T-helper 1 cell treated with Interleukin-12 subunit alpha and Interleukin-12 subunit beta and Interleukin-4 antibody, amounts not matched to agents 30 μg/mL and 1 μg/mL, for 36 hours (primary cell): Measurements from ENCODE around the gene CALM1.
"Not testable (repeated sequence)": the region's sequence is repeated elsewhere in the genome, so short reads cannot be mapped to it uniquely, and the experiment has no call there.

Source experiments
- H3K27ac Mint-ChIP-seq: one replicate; pipeline ENCODE4 v1.8.0; 2021; ENCODE audit warnings: mild to moderate bottlenecking, mixed read lengths
- H3K27me3 Mint-ChIP-seq: one replicate; pipeline ENCODE4 v1.8.0; 2021; ENCODE audit warnings: low read depth, mixed read lengths
- H3K36me3 Mint-ChIP-seq: one replicate; pipeline ENCODE4 v1.8.0; 2021; ENCODE audit warnings: low read depth, mixed read lengths
- H3K4me1 Mint-ChIP-seq: one replicate; pipeline ENCODE4 v1.8.0; 2021; ENCODE audit warnings: low read depth, mixed read lengths
- H3K4me3 Mint-ChIP-seq: one replicate; pipeline ENCODE4 v1.8.0; 2021; ENCODE audit warnings: mild to moderate bottlenecking, moderate library complexity, mixed read lengths
- H3K9me3 Mint-ChIP-seq: one replicate; pipeline ENCODE4 v1.8.0; 2021; ENCODE audit warnings: mixed read lengths

The CALM1 gene

DNA sequence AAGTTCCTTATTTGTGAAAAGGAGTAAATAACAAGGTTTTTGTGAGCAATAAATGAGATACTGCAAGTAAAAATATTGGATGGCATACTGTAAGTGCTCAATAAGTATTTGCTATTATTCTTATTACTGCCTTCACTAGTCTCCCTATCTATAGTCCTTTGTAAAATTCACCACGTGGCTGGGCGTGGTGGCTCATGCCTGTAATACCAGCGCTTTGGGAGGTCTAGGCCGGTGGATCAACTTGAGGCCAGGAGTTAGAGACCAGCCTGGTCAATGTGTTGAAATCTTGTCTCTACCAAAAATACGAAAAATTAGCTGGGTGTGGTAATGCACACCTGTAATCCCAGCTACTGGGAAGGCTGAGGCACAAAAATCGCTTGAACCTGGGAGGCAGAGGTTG lies 18.6 kb upstream of the CALM1 start:
- Mint-ChIP-seq H3K4me3 (no peak overlapping the region), H3K36me3 (no peaks in the 10 kb centered on the region), H3K4me1 (no peaks in the 10 kb centered on the region), H3K27me3 (no peaks in the 10 kb centered on the region), H3K9me3 (no peaks in the 10 kb centered on the region), H3K27ac (no peak overlapping the region)

DNA sequence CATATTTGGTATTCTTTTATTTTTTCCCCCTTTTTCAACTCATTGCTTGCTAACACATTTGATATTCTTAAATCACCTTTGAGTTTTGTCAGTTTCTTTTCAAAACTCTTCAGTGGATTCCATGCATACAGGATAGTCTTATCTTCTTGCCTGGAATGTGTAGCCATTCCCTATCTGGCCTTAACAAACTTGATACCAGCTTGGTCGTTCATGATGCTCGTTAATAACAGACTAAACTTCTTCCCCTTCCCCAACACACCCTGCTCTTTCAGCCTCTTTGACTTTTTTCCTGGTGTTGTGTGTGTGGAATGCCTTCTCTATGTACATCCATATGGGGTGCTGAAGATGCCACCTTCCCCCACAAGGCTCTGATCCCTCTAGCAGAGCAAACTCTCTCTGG lies 17.7 kb upstream of the CALM1 start:
- no peak overlapping the region for H3K4me3 Mint-ChIP-seq
- H3K36me3 Mint-ChIP-seq = no peaks in the 10 kb centered on the region
- no peaks in the 10 kb centered on the region for H3K9me3 Mint-ChIP-seq
- no peaks in the 10 kb centered on the region for H3K27me3 Mint-ChIP-seq
- H3K27ac Mint-ChIP-seq = no peak overlapping the region
- H3K4me1 Mint-ChIP-seq = peaks cover 2% of the 10 kb centered on the region

DNA sequence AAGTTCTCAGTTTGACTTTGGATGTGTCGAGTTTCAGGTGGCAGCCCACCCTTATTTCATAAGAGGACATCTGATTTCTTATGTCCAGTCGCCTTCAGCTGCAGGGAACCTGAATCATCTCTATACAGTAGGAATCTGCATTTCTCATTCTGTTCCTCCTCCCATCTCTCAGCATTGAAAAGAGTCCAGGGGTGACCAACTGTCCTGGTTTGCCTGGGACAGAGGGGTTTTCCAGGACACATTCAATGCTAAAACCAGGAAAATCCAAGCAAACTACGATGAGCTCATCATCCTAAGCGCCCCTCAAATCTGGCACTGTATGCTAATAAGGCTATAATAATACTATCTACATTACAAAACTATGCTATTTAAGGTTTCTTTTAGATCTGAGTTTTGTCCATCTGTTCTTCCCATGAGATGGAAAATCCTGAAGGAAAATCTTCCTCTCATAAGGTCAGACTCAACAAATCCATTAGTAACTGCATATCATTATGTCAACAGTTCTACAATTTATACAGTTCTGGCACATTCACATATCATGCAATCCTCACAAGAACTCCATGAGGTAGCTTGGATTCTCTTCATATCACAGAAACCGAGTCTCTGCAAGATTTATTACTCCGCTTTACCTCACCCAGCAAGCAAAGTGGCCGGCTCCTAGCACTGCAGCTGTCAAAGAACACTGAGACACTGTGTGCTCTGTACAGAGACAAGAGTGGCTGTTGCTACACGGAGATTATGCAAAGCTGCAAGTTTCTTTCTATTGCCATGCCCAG lies 15.6 kb upstream of the CALM1 start:
- Mint-ChIP-seq H3K27me3 (no peaks in the 10 kb centered on the region), H3K9me3 (no peaks in the 10 kb centered on the region), H3K27ac (no peak overlapping the region), H3K4me1 (peaks cover 11% of the 10 kb centered on the region), H3K4me3 (no peak overlapping the region), H3K36me3 (no peaks in the 10 kb centered on the region)

DNA sequence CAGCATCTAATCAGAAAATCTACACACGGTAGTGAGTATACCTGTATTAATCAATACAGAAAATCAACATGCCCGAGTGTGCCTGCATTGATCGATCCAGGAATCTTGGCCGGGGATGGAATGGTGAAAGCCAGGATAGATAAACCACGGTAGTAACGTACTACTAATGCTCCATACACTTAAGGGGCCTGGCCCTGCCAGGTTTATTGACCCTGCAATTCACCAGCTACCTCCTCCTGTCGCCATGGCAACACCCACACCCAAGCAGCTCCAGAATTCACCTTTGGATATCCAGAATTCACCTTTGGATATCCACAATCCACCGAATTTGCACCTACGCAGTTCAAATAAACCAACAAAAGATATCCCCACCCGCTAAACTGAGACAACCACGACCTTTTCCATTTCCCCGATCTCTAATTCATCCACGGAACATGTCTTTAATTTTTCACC lies 14.8 kb upstream of the CALM1 start:
- no peaks in the 10 kb centered on the region for H3K36me3 Mint-ChIP-seq
- no peak overlapping the region for H3K4me3 Mint-ChIP-seq
- no peak overlapping the region for H3K27ac Mint-ChIP-seq
- H3K9me3 Mint-ChIP-seq = no peaks in the 10 kb centered on the region
- peaks cover 11% of the 10 kb centered on the region for H3K4me1 Mint-ChIP-seq
- no peaks in the 10 kb centered on the region for H3K27me3 Mint-ChIP-seq

DNA sequence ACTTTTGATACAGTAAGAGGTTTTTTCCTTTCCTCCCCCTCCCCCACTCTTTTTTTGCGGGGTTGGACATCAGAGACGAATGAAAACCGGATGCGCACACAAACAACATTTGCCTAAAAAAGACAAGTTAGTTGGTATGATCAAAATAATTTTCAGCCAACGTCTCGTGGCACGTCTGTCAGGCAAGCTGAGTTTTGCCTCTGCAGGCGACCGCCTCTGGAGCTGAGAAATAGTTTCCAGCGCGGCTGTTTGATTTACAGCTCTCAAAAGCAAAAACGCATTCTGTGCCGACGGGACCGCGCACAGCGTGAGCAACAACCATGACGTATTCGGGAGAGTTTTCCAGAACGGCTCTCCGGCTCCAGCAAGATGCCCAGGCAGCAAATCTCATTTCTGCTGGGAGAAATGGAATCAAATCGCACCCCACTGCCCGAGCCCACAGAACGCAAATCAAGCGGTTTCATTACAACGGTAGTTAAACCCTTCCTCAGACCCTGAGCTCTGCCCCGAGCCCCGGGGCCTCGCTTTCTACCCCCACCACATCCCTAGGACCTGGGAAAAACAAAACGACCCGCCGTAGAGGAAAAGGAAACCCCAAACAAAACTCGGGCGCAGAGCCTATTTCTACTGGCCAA lies 14.2 kb upstream of the CALM1 start:
- no peaks in the 10 kb centered on the region for H3K36me3 Mint-ChIP-seq
- peaks cover 11% of the 10 kb centered on the region for H3K4me1 Mint-ChIP-seq
- H3K9me3 Mint-ChIP-seq = no peaks in the 10 kb centered on the region

DNA sequence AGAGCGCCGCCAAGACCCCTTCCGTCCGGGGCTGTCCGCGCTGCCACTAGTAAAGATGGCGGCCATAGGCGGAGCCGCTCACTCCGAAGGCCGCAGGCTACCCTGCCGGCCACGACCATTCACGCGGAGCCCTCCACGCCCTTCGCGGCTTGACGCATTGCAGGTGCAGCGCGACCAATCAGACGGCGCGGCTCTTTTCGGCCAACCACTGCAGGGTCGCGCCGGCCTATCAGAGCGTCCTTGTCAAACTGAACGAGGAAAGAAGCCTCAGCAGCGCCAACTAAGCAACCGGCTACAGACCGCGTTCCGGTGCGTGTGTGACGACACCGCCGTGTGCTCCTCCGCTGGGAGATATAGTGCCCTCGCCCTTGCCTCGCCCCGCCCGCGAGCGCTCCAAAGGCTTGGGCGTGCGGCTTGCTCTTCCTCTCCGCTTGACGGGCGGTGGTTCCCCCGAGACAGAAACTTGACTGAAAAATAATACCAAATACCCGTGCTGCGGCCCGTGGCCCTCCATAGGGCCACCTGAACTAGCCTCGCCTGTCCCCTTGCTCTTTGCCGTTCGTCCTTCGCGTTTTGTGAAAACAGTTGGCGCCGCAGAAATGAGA lies 13.6 kb upstream of the CALM1 start:
- H3K27me3 Mint-ChIP-seq = no peaks in the 10 kb centered on the region
- no peaks in the 10 kb centered on the region for H3K36me3 Mint-ChIP-seq
- no peak overlapping the region for H3K27ac Mint-ChIP-seq
- H3K4me1 Mint-ChIP-seq = peaks cover 11% of the 10 kb centered on the region
- H3K4me3 Mint-ChIP-seq = no peak overlapping the region
- no peaks in the 10 kb centered on the region for H3K9me3 Mint-ChIP-seq

More for the DNA sequence above, 14.2 kb upstream of the CALM1 start:
- no peak overlapping the region for H3K4me3 Mint-ChIP-seq
- no peaks in the 10 kb centered on the region for H3K27me3 Mint-ChIP-seq
- H3K27ac Mint-ChIP-seq = no peak overlapping the region

DNA sequence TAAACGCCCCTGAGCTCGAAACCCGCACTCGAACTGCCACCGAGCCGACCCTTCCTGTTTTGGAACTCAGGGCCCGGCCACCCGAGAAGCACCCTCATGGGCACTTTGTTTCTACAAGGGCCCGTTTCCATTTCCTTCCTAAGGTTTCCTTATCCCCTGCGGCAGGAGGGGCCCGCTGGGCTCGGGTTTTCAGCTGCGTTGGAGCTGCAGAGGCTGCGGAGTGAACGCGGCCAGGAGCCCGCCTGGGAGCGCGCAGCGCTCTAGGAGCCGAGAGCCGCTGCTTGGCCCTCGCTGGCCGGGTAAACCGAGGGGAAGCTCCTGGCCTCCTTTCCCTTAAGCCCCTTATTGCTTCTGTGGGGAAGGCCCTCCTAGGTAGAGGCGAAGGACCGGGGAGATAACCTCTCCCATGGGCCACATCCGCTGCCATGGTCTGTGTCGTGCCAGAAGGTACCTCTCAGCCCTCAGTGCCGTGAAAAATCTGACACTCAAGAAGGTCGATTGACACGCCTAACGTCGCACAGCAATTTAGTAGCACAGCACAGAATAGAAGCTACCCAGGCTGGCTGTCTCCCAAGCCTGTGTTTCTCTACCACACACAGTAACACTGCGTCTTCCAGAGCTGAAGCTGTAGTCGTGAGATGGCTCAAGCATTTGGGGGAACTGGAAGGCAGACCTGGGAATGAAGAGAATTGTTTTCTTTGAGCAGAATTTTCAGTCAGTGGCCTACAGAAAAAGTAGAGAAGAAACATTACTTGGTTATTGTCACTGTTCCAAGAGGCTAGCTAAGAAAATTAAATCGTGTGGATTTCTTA lies 12.9 kb upstream of the CALM1 start:
- Mint-ChIP-seq H3K27ac (no peak overlapping the region), H3K4me1 (peaks cover 13% of the 10 kb centered on the region), H3K27me3 (no peaks in the 10 kb centered on the region), H3K9me3 (no peaks in the 10 kb centered on the region), H3K36me3 (no peaks in the 10 kb centered on the region), H3K4me3 (no peak overlapping the region)

DNA sequence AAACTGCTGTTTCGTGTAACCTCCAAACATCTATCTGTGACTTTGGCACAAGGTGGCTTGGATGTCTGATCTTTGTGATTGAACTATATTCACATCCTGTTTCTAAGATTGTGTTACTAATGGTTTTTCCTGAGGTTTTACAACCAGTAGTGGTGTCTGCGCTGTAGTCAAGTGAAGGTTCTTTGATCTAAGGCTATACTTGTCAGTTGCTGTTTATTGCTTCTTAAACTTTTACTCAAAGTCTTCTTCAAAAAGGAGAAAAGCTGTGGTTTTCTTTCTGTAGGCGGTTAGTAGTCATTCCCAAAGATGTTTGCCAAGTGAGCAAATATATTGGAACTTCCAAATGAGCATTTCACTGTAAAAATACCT lies 12.3 kb upstream of the CALM1 start:
- peaks cover 13% of the 10 kb centered on the region for H3K4me1 Mint-ChIP-seq
- H3K9me3 Mint-ChIP-seq = no peaks in the 10 kb centered on the region
- H3K27me3 Mint-ChIP-seq = peaks cover 1% of the 10 kb centered on the region
- no peak overlapping the region for H3K4me3 Mint-ChIP-seq
- no peak overlapping the region for H3K27ac Mint-ChIP-seq
- no peaks in the 10 kb centered on the region for H3K36me3 Mint-ChIP-seq

DNA sequence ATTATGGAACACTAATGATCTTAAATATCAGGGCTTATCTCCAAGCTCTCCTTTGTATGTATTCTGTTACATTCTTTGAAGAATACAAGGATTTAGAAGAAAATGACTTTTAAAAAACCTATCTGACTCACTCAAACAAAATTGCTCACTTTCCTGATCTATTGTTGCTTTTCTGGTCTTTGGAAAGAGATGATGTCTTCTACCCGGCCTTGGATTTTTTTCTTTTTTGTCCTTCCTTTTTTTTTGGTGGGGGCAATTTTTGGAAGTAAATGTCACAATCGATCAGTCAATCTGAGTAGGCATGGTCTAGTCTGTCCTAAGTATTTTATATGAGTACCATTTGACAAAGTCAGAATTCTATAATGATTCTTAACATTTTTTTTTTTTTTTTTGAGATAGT lies 10.5 kb upstream of the CALM1 start:
- Mint-ChIP-seq H3K9me3 (no peaks in the 10 kb centered on the region), H3K4me3 (no peak overlapping the region), H3K27ac (peak overlapping the region; percentile 26), H3K27me3 (peaks cover 4% of the 10 kb centered on the region), H3K4me1 (peaks cover 13% of the 10 kb centered on the region), H3K36me3 (no peaks in the 10 kb centered on the region)

DNA sequence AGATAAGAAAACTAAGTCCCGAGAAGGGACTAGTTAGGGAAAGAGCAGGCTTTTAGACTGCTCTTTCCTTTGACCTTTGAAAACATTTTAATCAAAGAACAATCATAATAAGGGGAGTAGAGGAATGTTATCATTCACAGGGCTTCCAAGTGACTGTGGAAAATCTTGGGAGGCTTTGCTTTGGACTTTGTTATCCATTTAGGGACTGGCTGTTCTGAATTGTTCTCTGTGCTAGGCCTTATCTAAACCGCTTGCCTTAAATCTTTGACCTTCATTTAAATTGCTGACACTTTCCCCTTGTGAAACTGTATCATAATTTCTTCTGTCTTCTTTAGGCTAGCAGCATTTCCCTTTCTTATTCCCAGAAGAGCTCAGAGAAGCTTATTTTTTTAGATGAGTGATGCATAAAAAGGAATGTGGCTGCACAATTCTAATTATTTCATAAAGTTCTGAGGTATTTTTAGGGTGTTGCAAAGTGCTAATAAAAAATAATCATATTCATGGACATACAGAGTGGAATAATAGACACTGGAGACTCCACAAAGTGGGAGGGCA lies 9.5 kb upstream of the CALM1 start:
- Mint-ChIP-seq H3K4me3 (no peak overlapping the region), H3K36me3 (no peaks in the 10 kb centered on the region), H3K27me3 (peaks cover 4% of the 10 kb centered on the region), H3K9me3 (no peaks in the 10 kb centered on the region), H3K4me1 (peaks cover 13% of the 10 kb centered on the region), H3K27ac (no peak overlapping the region)

DNA sequence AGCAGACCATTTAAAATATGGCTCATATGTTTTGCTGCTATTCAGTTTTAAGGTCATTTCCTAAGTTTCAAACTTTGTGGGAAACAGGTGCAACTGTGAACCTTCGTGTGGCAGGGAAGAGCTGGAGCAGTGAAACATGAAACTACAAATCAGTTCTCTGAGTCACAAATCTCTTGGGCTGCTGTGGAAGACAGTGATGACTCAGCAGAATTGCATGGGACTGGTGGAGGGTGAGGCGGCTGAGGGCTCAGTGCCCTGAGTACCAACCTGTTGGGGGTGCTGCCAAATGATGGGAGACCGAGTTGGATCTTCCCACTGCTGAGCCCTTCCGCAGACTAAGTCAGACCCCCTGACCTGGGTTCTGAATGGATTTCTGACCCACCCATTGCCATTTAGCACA lies 8.4 kb upstream of the CALM1 start:
- peaks cover 13% of the 10 kb centered on the region for H3K4me1 Mint-ChIP-seq
- no peak overlapping the region for H3K4me3 Mint-ChIP-seq
- H3K9me3 Mint-ChIP-seq = no peaks in the 10 kb centered on the region
- H3K36me3 Mint-ChIP-seq = no peaks in the 10 kb centered on the region
- H3K27ac Mint-ChIP-seq = no peak overlapping the region
- peaks cover 4% of the 10 kb centered on the region for H3K27me3 Mint-ChIP-seq

DNA sequence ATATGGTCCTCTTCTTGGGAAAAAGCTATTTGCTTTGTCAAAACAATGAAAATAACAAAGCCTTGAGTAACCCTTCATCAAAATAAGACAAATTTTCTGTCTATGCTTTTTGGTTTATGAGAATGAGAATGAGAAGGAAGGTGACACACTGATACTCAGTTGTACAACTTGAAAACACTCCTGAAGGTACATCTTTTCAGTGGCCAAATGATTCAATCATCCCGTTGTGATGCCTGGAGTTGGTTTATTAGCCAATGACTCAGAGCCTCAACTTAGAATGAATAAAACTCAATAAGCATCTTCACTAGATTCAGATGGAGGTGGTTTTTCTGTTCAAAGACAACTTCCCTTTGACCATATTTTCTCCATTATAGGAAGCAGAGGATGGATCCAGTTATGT lies 7.8 kb upstream of the CALM1 start:
- Mint-ChIP-seq H3K36me3 (no peaks in the 10 kb centered on the region), H3K27ac (no peak overlapping the region), H3K27me3 (peaks cover 8% of the 10 kb centered on the region), H3K4me3 (no peak overlapping the region), H3K4me1 (peaks cover 12% of the 10 kb centered on the region), H3K9me3 (no peaks in the 10 kb centered on the region)

DNA sequence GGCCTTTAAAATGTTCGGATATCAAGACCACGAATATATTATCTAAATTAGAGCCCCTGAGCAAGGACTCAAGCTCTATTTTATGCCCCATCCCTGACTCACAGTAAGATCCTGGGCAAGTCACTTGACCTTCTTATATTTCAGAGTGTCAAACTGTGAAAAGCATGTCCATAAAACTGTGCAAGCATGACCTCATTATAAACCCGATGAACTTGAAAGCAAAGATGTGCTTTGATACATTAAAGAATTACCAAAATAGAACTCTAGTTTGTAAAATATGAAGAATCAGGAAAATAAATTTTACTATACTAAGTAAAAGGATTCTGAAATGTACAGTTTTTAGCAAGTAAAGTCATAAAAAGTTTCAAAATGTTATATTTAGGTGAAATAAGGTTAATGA lies 2.9 kb upstream of the CALM1 start:
- Mint-ChIP-seq H3K27me3 (peaks cover 13% of the 10 kb centered on the region), H3K27ac (no peak overlapping the region), H3K4me3 (no peak overlapping the region), H3K4me1 (peaks cover 7% of the 10 kb centered on the region), H3K9me3 (no peaks in the 10 kb centered on the region), H3K36me3 (peaks cover 9% of the 10 kb centered on the region)

DNA sequence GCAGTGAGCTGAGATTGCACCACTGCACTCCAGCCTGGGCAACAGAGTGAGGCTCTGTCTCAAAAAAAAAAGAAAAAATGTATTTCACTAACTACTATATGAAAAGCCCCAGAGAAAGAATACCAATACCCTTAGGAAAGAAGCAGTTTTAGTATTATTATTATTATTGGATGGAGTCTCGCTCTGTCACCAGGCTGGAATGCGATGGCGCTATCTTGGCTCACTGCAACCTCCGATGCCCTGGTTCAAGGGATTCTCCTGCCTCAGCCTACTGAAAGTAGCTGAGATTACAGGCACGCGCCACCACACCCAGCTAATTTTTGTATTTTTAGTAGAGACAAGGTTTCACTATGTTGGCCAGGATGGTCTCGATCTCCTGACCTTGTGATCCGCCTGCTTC lies 2.0 kb upstream of the CALM1 start:
- Mint-ChIP-seq H3K4me1 (peaks cover 12% of the 10 kb centered on the region), H3K36me3 (peaks cover 15% of the 10 kb centered on the region)
- H3K27ac Mint-ChIP-seq, H3K9me3 Mint-ChIP-seq, H3K27me3 Mint-ChIP-seq, H3K4me3 Mint-ChIP-seq: not testable (repeated sequence)
